HEK293 (cell line): ENCODE measurements around the gene ADCY4.

ENCODE experiments used
- CTCF ChIA-PET: fragments of 350-600 bp; formaldehyde crosslinking; extraction: SDS; loops from one replicate; lab custom pipeline; 2021; ENCODE audit warnings: antibody characterized with exemption; lab: Yijun Ruan, JAX
- POLR2A ChIA-PET: fragments of 300-600 bp; formaldehyde crosslinking; extraction: SDS; loops from one replicate; lab custom pipeline; 2020; ENCODE audit warnings: antibody characterized with exemption, inconsistent platforms; lab: Yijun Ruan, JAX
- H3K27ac ChIP-seq: fragments of 200-500 bp; sonication (Bioruptor generic); 2 replicates; pipeline ENCODE4 v1.5.1; 2014; ENCODE audit warnings: low read depth, low read length, control low read depth, inconsistent platforms; ENCODE audit errors: extremely low read depth
- H3K36me3 ChIP-seq, 2 experiments: fragments of 200-500 bp in 1 of 2; sonication (Bioruptor generic) in 1 of 2; 1 replicate in 1 of 2; 2 replicates in 1 of 2; pipeline ENCODE4 v1.5.1; 2014 to 2017; ENCODE audit warnings: inconsistent platforms in 2 of 2, low read length in 2 of 2; ENCODE audit not compliant: control insufficient read depth in 2 of 2, insufficient read depth in 1 of 2
- H3K4me1 ChIP-seq: fragments of 200-500 bp; sonication (Bioruptor generic); 2 replicates; pipeline ENCODE4 v1.5.1; 2014; ENCODE audit warnings: mild to moderate bottlenecking, low read length, inconsistent platforms; ENCODE audit not compliant: control insufficient read depth, insufficient read depth
- H3K4me3 ChIP-seq: 2 replicates; pipeline ENCODE4 v1.5.1; 2011; ENCODE audit warnings: low read depth, mild to moderate bottlenecking, control low read depth, low read length, moderate library complexity
- H3K9me3 ChIP-seq: fragments of 200-500 bp; sonication (Bioruptor generic); 2 replicates; pipeline ENCODE4 v1.5.1; 2014; ENCODE audit warnings: low read depth, low read length, inconsistent platforms; ENCODE audit not compliant: control insufficient read depth, insufficient read depth
- HOXA7 ChIP-seq: sonication (generic); formaldehyde crosslinking; IDR thresholded peaks from 2 replicates; pipeline ENCODE4 v1.8.1; 2022; ENCODE audit warnings: missing genetic modification reagents, borderline replicate concordance
- SCRT1 ChIP-seq: fragments of 450-650 bp; formaldehyde crosslinking; IDR thresholded peaks from 2 replicates; pipeline ENCODE4 v1.5.1; 2016; ENCODE audit warnings: missing biosample characterization, missing genetic modification characterization, borderline replicate concordance
- ZBTB1 ChIP-seq: fragments of 450-650 bp; formaldehyde crosslinking; IDR thresholded peaks from 2 replicates; pipeline ENCODE4 v1.5.1; 2016; ENCODE audit warnings: missing biosample characterization, missing genetic modification characterization
- ZBTB6 ChIP-seq: fragments of 450-650 bp; formaldehyde crosslinking; IDR thresholded peaks from 2 replicates; pipeline ENCODE4 v1.5.1; 2017; ENCODE audit warnings: missing biosample characterization, missing genetic modification characterization
- ZBTB8A ChIP-seq: fragments of 450-650 bp; formaldehyde crosslinking; IDR thresholded peaks from 2 replicates; pipeline ENCODE4 v1.5.1; 2016; ENCODE audit warnings: missing biosample characterization, missing genetic modification characterization
- ZFHX2 ChIP-seq: fragments of 450-650 bp; formaldehyde crosslinking; conservative IDR thresholded peaks from 2 replicates; pipeline ENCODE4 v1.5.1; 2016; ENCODE audit warnings: missing biosample characterization, missing genetic modification characterization
- ZNF148 ChIP-seq: fragments of 450-650 bp; formaldehyde crosslinking; IDR thresholded peaks from 2 replicates; pipeline ENCODE4 v1.5.0; 2017; ENCODE audit warnings: missing biosample characterization, missing genetic modification characterization, borderline replicate concordance
- ZNF157 ChIP-seq: fragments of 450-650 bp; formaldehyde crosslinking; IDR thresholded peaks from 2 replicates; pipeline ENCODE4 v1.5.1; 2016; ENCODE audit warnings: missing biosample characterization, missing genetic modification characterization
- ZNF169 ChIP-seq: fragments of 450-650 bp; formaldehyde crosslinking; IDR thresholded peaks from 2 replicates; pipeline ENCODE4 v1.5.1; 2016; ENCODE audit warnings: missing biosample characterization, missing genetic modification characterization
- ZNF280C ChIP-seq: fragments of 450-650 bp; formaldehyde crosslinking; IDR thresholded peaks from 2 replicates; pipeline ENCODE4 v1.5.1; 2016; ENCODE audit warnings: missing biosample characterization, missing genetic modification characterization
- ZNF398 ChIP-seq: fragments of 450-650 bp; formaldehyde crosslinking; IDR thresholded peaks from 2 replicates; pipeline ENCODE4 v1.5.1; 2017; ENCODE audit warnings: missing biosample characterization, missing genetic modification characterization
- ZNF404 ChIP-seq: fragments of 450-650 bp; formaldehyde crosslinking; IDR thresholded peaks from 2 replicates; pipeline ENCODE4 v1.5.1; 2017; ENCODE audit warnings: missing biosample characterization, missing genetic modification characterization
- ZNF501 ChIP-seq: fragments of 450-650 bp; formaldehyde crosslinking; IDR thresholded peaks from 2 replicates; pipeline ENCODE4 v1.5.1; 2016; ENCODE audit warnings: missing biosample characterization, missing genetic modification characterization
- ZNF529 ChIP-seq: fragments of 450-650 bp; formaldehyde crosslinking; IDR thresholded peaks from 2 replicates; pipeline ENCODE4 v1.5.1; 2017; ENCODE audit warnings: missing genetic modification characterization, missing biosample characterization; ENCODE audit not compliant: insufficient replicate concordance
- ZNF530 ChIP-seq: fragments of 450-650 bp; formaldehyde crosslinking; IDR thresholded peaks from 2 replicates; pipeline ENCODE4 v1.5.1; 2016; ENCODE audit warnings: low read depth, missing biosample characterization, missing genetic modification characterization
- ZNF610 ChIP-seq: fragments of 450-650 bp; formaldehyde crosslinking; IDR thresholded peaks from 2 replicates; pipeline ENCODE4 v1.5.1; 2016; ENCODE audit warnings: missing biosample characterization, missing genetic modification characterization, borderline replicate concordance
- ZNF639 ChIP-seq: fragments of 450-650 bp; formaldehyde crosslinking; IDR thresholded peaks from 2 replicates; pipeline ENCODE4 v1.5.1; 2016; ENCODE audit warnings: missing biosample characterization, missing genetic modification characterization
- ZNF677 ChIP-seq: fragments of 450-650 bp; IDR thresholded peaks from 2 replicates; pipeline ENCODE4 v1.5.0; 2018; ENCODE audit warnings: missing biosample characterization, mild to moderate bottlenecking, missing genetic modification characterization, moderate library complexity
- ZNF843 ChIP-seq: fragments of 450-650 bp; formaldehyde crosslinking; IDR thresholded peaks from 2 replicates; pipeline ENCODE4 v1.5.1; 2016; ENCODE audit warnings: missing biosample characterization, missing genetic modification characterization
- ZSCAN18 ChIP-seq: fragments of 450-650 bp; formaldehyde crosslinking; IDR thresholded peaks from 2 replicates; pipeline ENCODE4 v1.5.1; 2016; ENCODE audit warnings: missing biosample characterization, missing genetic modification characterization
- ZSCAN4 ChIP-seq: fragments of 450-650 bp; formaldehyde crosslinking; IDR thresholded peaks from 2 replicates; pipeline ENCODE4 v1.5.1; 2017; ENCODE audit warnings: missing biosample characterization, missing genetic modification characterization

ADCY4 gene

GRCh38 chr14:24330973-24331674, 3.7 kb downstream of the ADCY4 start (continued):
- TF ChIP-seq ZFHX2 (no peak), ZBTB8A (tag by site-specific recombination) (no peak)

- POLR2A ChIA-PET: no interaction called here
Measured at GRCh38 chr14:24329736-24330135, 5.1 kb downstream of the ADCY4 start.

More at GRCh38 chr14:24329736-24330135, 5.1 kb downstream of the ADCY4 start:
- TF ChIP-seq SCRT1 (tag by site-specific recombination): no peak
- no peak for TF ChIP-seq ZBTB1
- TF ChIP-seq ZNF639: no peak
- no peak for TF ChIP-seq ZSCAN4 (tag by site-specific recombination)
- no peak for TF ChIP-seq ZNF843 (tag by site-specific recombination)
- no peak for TF ChIP-seq ZNF280C
- TF ChIP-seq ZNF529 (tag by site-specific recombination): no peak
- no peak for TF ChIP-seq ZSCAN18
- no peak for TF ChIP-seq ZNF398 (tag by site-specific recombination)
- TF ChIP-seq ZNF610 (tag by site-specific recombination): no peak
- no peak for TF ChIP-seq ZNF157 (tag by site-specific recombination)
- TF ChIP-seq ZNF677 (tag by site-specific recombination): no peak
- TF ChIP-seq ZNF148 (tag by site-specific recombination): no peak
- no peak for TF ChIP-seq ZNF501 (tag by site-specific recombination)
- no peak for TF ChIP-seq ZNF404
- no peak for TF ChIP-seq ZNF530 (tag by site-specific recombination)
- TF ChIP-seq ZNF169 (tag by site-specific recombination): no peak
- TF ChIP-seq HOXA7 (CRISPR knock-in tag): no peak
- no peak for TF ChIP-seq ZBTB6 (tag by site-specific recombination)
- no peaks in the 10 kb centered on the region for H3K9me3 ChIP-seq
- H3K27ac ChIP-seq: no peak overlapping the region
- H3K4me1 ChIP-seq: peaks cover 4% of the 10 kb centered on the region; the same call in 1 of the 2 replicates
- no peaks in the 10 kb centered on the region for H3K36me3 ChIP-seq
- CTCF ChIA-PET: interaction anchor here (1.4 to 16.9 kb wide), 3 partner anchors 22 to 102 kb away, joined by 4 to 468 read pairs (median 5); partner anchors contain the start of genes CBLN3 and KHNYN
- no peak overlapping the region for H3K4me3 ChIP-seq
